Stomach (tissue), 9 donors: ENCODE measurements around the gene LGMN. TPM values are rescaled to one million over a fixed set of nuclear protein-coding genes. Genes with fewer than 3 reads are reported as not detected.
"Not testable (repeated sequence)": the region's sequence is repeated elsewhere in the genome, so short reads cannot be mapped to it uniquely, and the experiment has no call there.

Experiments
- DNase-seq, 2 donors: peaks; one replicate each; pipeline versions ENCODE4 v3.0.0 to v3.0.0-alpha.2; 2013 to 2019
- H3K27ac ChIP-seq, 5 donors: fragments of 200-600 bp in 4 of 5; sonication (generic) in 4 of 5; one replicate each; pipeline ENCODE4 v1.5.1; 2013 to 2019; ENCODE audit warnings: mild to moderate bottlenecking in 1 of 5, moderate library complexity in 1 of 5
- H3K27me3 ChIP-seq, 3 donors: fragments of 200-600 bp; sonication (generic); one replicate each; pipeline ENCODE4 v1.5.1; 2017 to 2019; ENCODE audit warnings: mixed run types in 1 of 3
- H3K36me3 ChIP-seq, 4 donors: fragments of 200-600 bp; sonication (generic); 1 replicate in 3 of 4; 2 replicates in 1 of 4; pipeline ENCODE4 v1.5.1; 2016 to 2019
- H3K4me1 ChIP-seq, 4 donors: fragments of 200-600 bp; sonication (generic); one replicate each; pipeline ENCODE4 v1.5.1; 2016 to 2019
- H3K4me3 ChIP-seq, 4 donors: fragments of 200-600 bp; sonication (generic) in 3 of 4; one replicate each; pipeline ENCODE4 v1.5.1; 2016 to 2019; ENCODE audit warnings: mild to moderate bottlenecking in 1 of 4
- H3K9me3 ChIP-seq, 4 donors: fragments of 200-600 bp; sonication (generic); one replicate each; pipeline ENCODE4 v1.5.1; 2016 to 2019
- CTCF ChIP-seq, 7 experiments: fragments of 450-650 bp in 4 of 7; fragments of 200-600 bp in 3 of 7; sonication (generic) in 3 of 7; IDR thresholded peaks; one replicate each; pipeline ENCODE4 v1.5.1; 2016 to 2019; ENCODE audit warnings: antibody characterized with exemption in 7 of 7, control low read depth in 2 of 7, mild to moderate bottlenecking in 1 of 7
- EP300 ChIP-seq: sonication (generic); formaldehyde crosslinking; IDR thresholded peaks from one replicate; pipeline ENCODE4 v1.6.1; 2017; ENCODE audit warnings: antibody characterized with exemption
- POLR2A ChIP-seq, 4 donors: fragments of 450-650 bp; IDR thresholded peaks; one replicate each; pipeline ENCODE4 v1.6.1; 2016; ENCODE audit warnings: antibody characterized with exemption in 4 of 4, control low read depth in 2 of 4, mild to moderate bottlenecking in 1 of 4, moderate library complexity in 1 of 4
- POLR2AphosphoS5 ChIP-seq, 3 donors: sonication (generic); formaldehyde crosslinking; IDR thresholded peaks; one replicate each; pipeline ENCODE4 v1.6.1; 2016; ENCODE audit warnings: antibody characterized with exemption in 3 of 3
- WGBS, 5 donors: extraction: QIAGEN DNeasy Blood & Tissue Kit in 3 of 5; methylation state at CpG; one replicate each; pipeline versions ENCODE4 v1.1.5 to v1.1.7; 2013 to 2018; 5-methylcytosine and 5-hydroxymethylcytosine counted together
- intact Hi-C: fragments of 100-400 bp; cut with DNase I; formaldehyde crosslinking; loops from one replicate; pipeline ENCODE4 v1.15.1; 2023; ENCODE audit warnings: low total_unique reads
- polyA plus RNA-seq, 3 donors: library from polyadenylated mRNA; stranded (reverse); fragments of 200-250 nt; gene quantifications; one replicate each; pipeline ENCODE4 v1.2.3, GENCODE V29; 2013
- total RNA-seq, 5 donors: library from RNA; depleted of rRNA; stranded (reverse); fragments of >200 nt; gene quantifications; one replicate each; pipeline versions ENCODE4 v1.1.0 to v1.2.3, GENCODE V29; 2014 to 2016
- donor health status: healthy with polysubstance abuse.
- donor health status: Bipolar disorder and iron deficiency.
- donor health status: healthy.

The LGMN gene
- total and polyA plus RNA-seq, 8 donors: 8.2 to 142 (median 50.0) TPM

- 49 to 66% (median 64%) methylated on average over 4 of the region's 4 CpGs for WGBS, 5 donors
- H3K27ac ChIP-seq: no peak overlapping the region
- peaks cover 6 to 21% (median 12%) of the 10 kb centered on the region in 4 donors for H3K4me1 ChIP-seq
- TF ChIP-seq CTCF (IDR thresholded peaks at IDR 0.05) (no peak), EP300 (no peak), POLR2A (IDR thresholded peaks at IDR 0.05) (no peak), POLR2AphosphoS5 (IDR thresholded peaks at IDR 0.05) (no peak)
- peaks cover 0 to 8% (median 0%) of the 10 kb centered on the region in 3 donors for H3K27me3 ChIP-seq
- no peaks in the 10 kb centered on the region for H3K36me3 ChIP-seq
- H3K9me3 ChIP-seq: no peaks in the 10 kb centered on the region
- no peak for DNase-seq
- no peak overlapping the region for H3K4me3 ChIP-seq
- intact Hi-C loops: no loop called here
Measured at GRCh38 chr14:92751819-92752218, 3.4 kb upstream of the LGMN start.

GRCh38 chr14:92750994-92751400, 2.6 kb upstream of the LGMN start:
- TF ChIP-seq POLR2A (IDR thresholded peaks at IDR 0.05) (no peak), EP300 (no peak), POLR2AphosphoS5 (IDR thresholded peaks at IDR 0.05) (no peak), CTCF (IDR thresholded peaks at IDR 0.05) (no peak)
- H3K4me3 ChIP-seq: peak overlapping the region in 1 of 4 donors; percentile 6

GRCh38 chr14:92750222-92750728, 1.8 kb upstream of the LGMN start:
- H3K27me3 ChIP-seq, intact Hi-C loops, H3K36me3 ChIP-seq, DNase-seq, H3K9me3 ChIP-seq, H3K27ac ChIP-seq: not testable (repeated sequence)
- WGBS, 5 donors: 76 to 81% (median 80%) methylated on average over 10 of the region's 10 CpGs
- H3K4me3 ChIP-seq: peak overlapping the region in 1 of 4 donors; percentile 6
- peaks cover 6 to 37% (median 23%) of the 10 kb centered on the region in 4 donors for H3K4me1 ChIP-seq

More at GRCh38 chr14:92750994-92751400, 2.6 kb upstream of the LGMN start:
- intact Hi-C loops: no loop called here
- H3K36me3 ChIP-seq: no peaks in the 10 kb centered on the region
- no peaks in the 10 kb centered on the region for H3K9me3 ChIP-seq
- H3K27ac ChIP-seq: no peak overlapping the region
- peaks cover 0 to 8% (median 0%) of the 10 kb centered on the region in 3 donors for H3K27me3 ChIP-seq
- no peak for DNase-seq
- WGBS, 5 donors: 58 to 82% (median 76%) methylated on average over 5 of the region's 5 CpGs
- H3K4me1 ChIP-seq: peaks cover 6 to 29% (median 19%) of the 10 kb centered on the region in 4 donors

- peaks cover 0 to 7% (median 2%) of the 10 kb centered on the region in 4 donors for H3K36me3 ChIP-seq
- H3K27ac ChIP-seq: peak overlapping the region; percentile 80 to 91 (median 88)
- H3K27me3 ChIP-seq: peaks cover 0 to 8% (median 0%) of the 10 kb centered on the region in 3 donors
- H3K4me3 ChIP-seq: peak overlapping the region; percentile 63 to 87 (median 65)
- intact Hi-C loops: no loop called here
- 2 to 3% (median 2%) methylated on average over 16 of the region's 16 CpGs for WGBS, 5 donors
- no peak for TF ChIP-seq EP300
- H3K9me3 ChIP-seq: no peaks in the 10 kb centered on the region
- DNase-seq: peak in 1 of 2 donors; percentile 56
- peaks cover 6 to 37% (median 23%) of the 10 kb centered on the region in 4 donors for H3K4me1 ChIP-seq
Measured at GRCh38 chr14:92747701-92748258, 647 bp downstream of the LGMN start.

GRCh38 chr14:92744198-92744597, 4.2 kb downstream of the LGMN start:
- intact Hi-C loops: no loop called here
- H3K4me1 ChIP-seq: peaks cover 6 to 31% (median 23%) of the 10 kb centered on the region in 4 donors
- H3K4me3 ChIP-seq: no peak overlapping the region
- peaks cover 0 to 8% (median 0%) of the 10 kb centered on the region in 3 donors for H3K27me3 ChIP-seq
- no peak overlapping the region for H3K27ac ChIP-seq
- H3K36me3 ChIP-seq: peaks cover 0 to 34% (median 31%) of the 10 kb centered on the region in 4 donors
- TF ChIP-seq EP300 (no peak), POLR2AphosphoS5 (IDR thresholded peaks at IDR 0.05) (no peak), CTCF (IDR thresholded peaks at IDR 0.05) (no peak), POLR2A (IDR thresholded peaks at IDR 0.05) (no peak)
- 67 to 85% (median 72%) methylated on average over 2 of the region's 2 CpGs for WGBS, 5 donors
- DNase-seq: no peak
- H3K9me3 ChIP-seq: no peaks in the 10 kb centered on the region
